GM13977 (cell line): Measurements from ENCODE around the gene ART4.

Experiments used
- DNase-seq: peaks from one replicate; pipeline ENCODE4 v3.0.0; 2012; ENCODE audit warnings: low spot score
- in situ Hi-C: fragments of 300-500 bp; cut with MboI; formaldehyde crosslinking; loops from one replicate; pipeline ENCODE4 v1.12.0; 2022; ENCODE audit warnings: low sequenced_read_pairs, low pct_unique_long_range_greater_than_20kb, mixed read lengths, inconsistent platforms; ENCODE audit not compliant: unreplicated experiment
- TF ChIP-seq, protein P1 (sequence below): IDR thresholded peaks from 2 replicates; pipeline ENCODE4 v1.5.1; 2012; ENCODE audit warnings: mild to moderate bottlenecking, control low read depth; ENCODE audit not compliant: insufficient read depth; ENCODE audit errors: extremely low read depth, missing control alignments

ART4 gene

DNA sequence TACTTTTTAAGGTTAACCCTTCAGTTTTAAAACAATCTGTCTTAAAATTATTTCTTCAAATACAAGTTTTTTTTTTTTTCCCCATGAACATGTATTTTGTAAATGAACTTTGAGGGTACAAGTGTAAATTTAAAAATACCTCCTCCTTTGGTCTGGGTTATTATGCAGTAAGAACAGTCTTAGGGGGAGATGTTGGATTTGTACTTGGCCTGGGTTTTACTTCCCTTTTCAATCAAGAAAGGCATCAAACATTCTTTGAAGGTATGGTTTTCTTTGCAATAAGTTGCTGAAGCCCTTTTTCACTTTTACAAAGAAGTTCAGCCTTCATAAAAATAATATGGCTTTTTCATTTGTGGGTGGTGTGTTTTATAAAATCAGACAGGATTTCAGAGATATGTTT, 60.6 kb downstream of the ART4 start:
- TF ChIP-seq, protein P1, sequence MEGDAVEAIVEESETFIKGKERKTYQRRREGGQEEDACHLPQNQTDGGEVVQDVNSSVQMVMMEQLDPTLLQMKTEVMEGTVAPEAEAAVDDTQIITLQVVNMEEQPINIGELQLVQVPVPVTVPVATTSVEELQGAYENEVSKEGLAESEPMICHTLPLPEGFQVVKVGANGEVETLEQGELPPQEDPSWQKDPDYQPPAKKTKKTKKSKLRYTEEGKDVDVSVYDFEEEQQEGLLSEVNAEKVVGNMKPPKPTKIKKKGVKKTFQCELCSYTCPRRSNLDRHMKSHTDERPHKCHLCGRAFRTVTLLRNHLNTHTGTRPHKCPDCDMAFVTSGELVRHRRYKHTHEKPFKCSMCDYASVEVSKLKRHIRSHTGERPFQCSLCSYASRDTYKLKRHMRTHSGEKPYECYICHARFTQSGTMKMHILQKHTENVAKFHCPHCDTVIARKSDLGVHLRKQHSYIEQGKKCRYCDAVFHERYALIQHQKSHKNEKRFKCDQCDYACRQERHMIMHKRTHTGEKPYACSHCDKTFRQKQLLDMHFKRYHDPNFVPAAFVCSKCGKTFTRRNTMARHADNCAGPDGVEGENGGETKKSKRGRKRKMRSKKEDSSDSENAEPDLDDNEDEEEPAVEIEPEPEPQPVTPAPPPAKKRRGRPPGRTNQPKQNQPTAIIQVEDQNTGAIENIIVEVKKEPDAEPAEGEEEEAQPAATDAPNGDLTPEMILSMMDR = no peak
- in situ Hi-C loops = no loop called here
- DNase-seq = no peak

DNA sequence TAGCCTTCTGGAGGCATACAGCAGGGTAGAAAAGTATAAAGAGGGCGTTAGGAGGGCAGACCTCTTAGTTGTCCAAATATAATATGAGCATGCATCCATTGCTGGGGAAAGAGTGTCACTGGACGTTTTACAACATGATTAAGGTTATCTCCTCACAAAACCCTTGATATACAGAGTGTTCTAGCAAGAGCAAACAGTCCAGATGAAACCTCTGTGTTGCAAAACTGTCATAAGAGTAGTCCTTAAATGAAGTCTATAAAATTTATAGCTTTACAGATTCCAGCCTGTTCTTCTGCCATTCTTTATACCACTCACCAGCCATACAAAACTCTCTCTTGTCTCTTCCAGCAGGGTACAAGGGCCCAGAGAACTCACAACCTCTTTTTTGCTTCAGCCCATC, 61.8 kb downstream of the ART4 start:
- in situ Hi-C loops = no loop called here
- DNase-seq = no peak
- TF ChIP-seq, protein P1 = no peak

DNA sequence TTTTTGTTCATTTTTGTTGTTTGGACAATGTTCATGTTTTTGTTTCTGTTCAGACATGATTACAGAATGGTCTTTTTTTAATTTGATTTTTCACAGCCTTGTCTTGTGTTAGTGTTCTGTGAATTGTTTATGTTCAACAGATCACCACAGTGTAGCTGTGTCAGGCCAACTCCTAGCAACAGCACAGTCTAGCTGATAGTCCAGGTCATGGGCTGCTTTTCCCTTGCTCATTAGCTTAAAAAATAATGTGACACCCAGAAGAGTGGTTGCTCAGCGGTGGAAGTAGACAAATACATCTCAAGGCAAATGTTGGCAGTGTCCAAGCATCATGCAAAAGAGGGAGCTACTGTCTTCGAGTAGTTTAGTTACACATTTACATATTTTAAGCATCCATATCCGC, 62.5 kb downstream of the ART4 start:
- no peak for DNase-seq
- TF ChIP-seq, protein P1 = no peak
- in situ Hi-C loops = no loop called here

DNA sequence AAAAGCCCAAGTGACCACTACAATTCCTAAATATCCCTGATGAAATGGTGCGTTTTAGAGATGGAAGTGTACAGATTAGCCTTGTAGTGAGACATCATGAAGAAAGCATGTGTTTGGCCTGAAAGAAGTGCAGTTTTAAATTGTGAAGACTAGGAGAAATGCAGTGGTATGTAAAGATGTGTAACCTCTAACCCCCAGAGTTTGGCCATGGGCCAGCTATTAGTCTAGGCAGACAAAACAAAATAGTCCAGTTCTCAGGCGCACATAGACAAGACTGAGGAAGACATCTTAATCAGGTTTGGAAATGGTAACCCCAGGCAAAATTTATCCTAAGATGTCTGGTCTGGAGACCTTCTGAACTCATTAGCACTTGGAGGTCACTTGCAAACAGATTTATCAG, 63.5 kb downstream of the ART4 start:
- TF ChIP-seq, protein P1 = no peak
- in situ Hi-C loops = no loop called here
- DNase-seq = no peak

DNA sequence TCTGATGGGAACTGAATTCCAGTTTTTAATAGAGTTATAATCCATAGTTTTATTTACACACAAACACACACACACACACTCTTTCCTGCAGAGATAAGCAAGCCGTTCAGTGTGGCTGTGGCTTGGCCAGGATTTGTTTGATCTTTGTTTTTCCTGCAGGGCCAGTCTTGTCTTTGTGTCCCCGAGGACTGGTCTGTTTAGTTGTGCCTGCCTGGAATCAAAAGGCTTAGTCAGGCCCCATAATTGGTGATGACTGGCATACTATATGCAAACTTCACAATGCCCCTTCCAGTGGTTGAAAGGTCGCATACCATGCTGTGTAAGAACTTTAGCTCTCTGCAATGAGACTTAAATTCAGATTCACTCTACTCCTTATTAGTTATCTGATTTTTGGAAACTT, 66.1 kb downstream of the ART4 start:
- TF ChIP-seq, protein P1 = no peak
- no peak for DNase-seq
- in situ Hi-C loops = no loop called here

DNA sequence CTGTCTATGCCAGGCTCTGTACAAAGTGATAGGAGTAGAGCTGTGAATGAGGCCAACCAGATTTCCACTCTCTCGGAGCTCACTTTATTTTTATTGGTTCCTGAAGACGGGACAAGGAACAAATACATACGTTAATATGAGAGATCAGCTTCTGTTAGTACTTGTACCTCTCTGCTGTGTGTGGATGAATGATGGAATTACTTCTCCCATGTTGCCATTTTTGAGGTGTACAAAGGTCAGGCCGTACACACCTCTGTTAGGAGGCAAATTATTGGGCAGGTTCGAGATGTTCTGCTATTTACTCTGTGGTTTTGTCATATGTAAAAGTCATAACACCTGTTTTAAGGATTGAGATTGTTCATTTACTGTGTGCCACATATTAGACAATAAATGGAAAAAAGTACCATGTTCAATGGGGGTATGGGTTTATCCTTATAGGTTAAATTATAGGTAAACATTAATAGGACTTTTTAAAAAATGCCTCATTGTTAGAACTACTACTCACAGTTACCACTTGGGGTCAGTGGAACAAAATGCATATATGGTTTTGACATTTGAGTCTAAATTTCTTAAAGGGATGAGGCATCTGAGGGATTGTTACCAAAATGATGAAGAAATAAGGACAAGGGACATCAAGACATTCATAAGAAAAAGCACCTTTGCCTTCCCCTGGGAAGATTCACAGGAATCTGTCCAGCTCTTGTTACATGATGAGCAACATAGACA, 66.9 kb downstream of the ART4 start:
- in situ Hi-C loops = no loop called here
- TF ChIP-seq, protein P1 = peak; percentile 35
- no peak for DNase-seq
